Astrocyte (in vitro differentiated cells and primary cell): ENCODE measurements around the gene TAPBPL.

Experiments
- EZH2 ChIP-seq: IDR thresholded peaks from 2 replicates; pipeline ENCODE4 v1.6.1; 2012; ENCODE audit warnings: mild to moderate bottlenecking, low read length, inconsistent platforms; ENCODE audit not compliant: insufficient read depth
- TF ChIP-seq, protein P1 (sequence below): IDR thresholded peaks from 2 replicates; pipeline ENCODE4 v1.5.1; 2011; ENCODE audit warnings: low read depth, mild to moderate bottlenecking, inconsistent platforms, low read length, moderate library complexity; ENCODE audit not compliant: insufficient read depth

DNA sequence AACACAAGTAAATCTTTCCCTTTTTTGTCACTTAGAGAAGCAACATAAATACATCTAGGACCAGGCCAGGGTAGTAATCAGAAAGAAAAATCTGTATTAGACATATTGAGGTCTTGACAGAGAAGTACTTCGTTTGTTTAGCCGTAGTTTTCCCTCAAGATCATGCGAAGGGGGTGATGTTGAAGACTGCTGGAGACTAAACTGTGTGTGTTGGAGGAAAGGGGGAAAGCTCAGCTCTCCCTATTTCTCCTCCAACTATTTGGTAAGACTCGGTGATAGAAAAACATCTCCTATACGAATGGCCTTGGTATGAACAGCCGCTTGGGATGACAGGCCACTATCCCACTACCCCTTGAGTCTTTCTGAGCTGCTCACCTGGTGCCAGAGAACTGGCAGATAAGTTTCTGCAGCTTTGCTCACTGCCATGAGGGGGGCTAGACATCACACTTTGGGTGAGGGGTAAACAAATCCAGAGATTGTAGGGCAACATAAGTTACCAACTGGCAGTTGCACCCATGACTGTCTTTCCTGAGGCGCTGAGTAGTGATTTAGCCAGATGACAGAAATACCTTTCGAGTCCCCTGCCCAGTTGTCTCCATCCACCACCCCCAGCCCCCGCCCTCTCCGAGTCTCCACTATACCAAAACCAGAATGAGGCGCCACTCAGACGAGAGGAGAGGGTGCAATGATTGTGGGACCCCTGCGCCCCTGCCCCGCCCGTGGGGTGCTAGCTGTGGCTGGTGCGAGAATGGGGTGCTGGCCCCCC is 17.9 kb downstream of the TAPBPL start:
- TF ChIP-seq, protein P1, sequence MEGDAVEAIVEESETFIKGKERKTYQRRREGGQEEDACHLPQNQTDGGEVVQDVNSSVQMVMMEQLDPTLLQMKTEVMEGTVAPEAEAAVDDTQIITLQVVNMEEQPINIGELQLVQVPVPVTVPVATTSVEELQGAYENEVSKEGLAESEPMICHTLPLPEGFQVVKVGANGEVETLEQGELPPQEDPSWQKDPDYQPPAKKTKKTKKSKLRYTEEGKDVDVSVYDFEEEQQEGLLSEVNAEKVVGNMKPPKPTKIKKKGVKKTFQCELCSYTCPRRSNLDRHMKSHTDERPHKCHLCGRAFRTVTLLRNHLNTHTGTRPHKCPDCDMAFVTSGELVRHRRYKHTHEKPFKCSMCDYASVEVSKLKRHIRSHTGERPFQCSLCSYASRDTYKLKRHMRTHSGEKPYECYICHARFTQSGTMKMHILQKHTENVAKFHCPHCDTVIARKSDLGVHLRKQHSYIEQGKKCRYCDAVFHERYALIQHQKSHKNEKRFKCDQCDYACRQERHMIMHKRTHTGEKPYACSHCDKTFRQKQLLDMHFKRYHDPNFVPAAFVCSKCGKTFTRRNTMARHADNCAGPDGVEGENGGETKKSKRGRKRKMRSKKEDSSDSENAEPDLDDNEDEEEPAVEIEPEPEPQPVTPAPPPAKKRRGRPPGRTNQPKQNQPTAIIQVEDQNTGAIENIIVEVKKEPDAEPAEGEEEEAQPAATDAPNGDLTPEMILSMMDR: no peak
- TF ChIP-seq EZH2: no peak
